ENCODE measurements around the gene STOM.

GRCh38 chr9:121350036-121350435 is 20.0 kb downstream of the STOM start:
- TF ChIP-seq CTCF (IDR thresholded peaks at IDR 0.05; ENCODE audit: low read length) (no peak), EZH2 (IDR thresholded peaks at IDR 0.05; ENCODE audit: borderline replicate concordance, low read length) (no peak)
